ENCODE data around the gene PKD1L1. TPM values are rescaled to one million over a fixed set of nuclear protein-coding genes. Genes with fewer than 3 reads are reported as not detected.

The PKD1L1 gene
- total RNA-seq, 4 donors from 2014 or later: 0.11 to 2.6 TPM; not detected in 2

DNA sequence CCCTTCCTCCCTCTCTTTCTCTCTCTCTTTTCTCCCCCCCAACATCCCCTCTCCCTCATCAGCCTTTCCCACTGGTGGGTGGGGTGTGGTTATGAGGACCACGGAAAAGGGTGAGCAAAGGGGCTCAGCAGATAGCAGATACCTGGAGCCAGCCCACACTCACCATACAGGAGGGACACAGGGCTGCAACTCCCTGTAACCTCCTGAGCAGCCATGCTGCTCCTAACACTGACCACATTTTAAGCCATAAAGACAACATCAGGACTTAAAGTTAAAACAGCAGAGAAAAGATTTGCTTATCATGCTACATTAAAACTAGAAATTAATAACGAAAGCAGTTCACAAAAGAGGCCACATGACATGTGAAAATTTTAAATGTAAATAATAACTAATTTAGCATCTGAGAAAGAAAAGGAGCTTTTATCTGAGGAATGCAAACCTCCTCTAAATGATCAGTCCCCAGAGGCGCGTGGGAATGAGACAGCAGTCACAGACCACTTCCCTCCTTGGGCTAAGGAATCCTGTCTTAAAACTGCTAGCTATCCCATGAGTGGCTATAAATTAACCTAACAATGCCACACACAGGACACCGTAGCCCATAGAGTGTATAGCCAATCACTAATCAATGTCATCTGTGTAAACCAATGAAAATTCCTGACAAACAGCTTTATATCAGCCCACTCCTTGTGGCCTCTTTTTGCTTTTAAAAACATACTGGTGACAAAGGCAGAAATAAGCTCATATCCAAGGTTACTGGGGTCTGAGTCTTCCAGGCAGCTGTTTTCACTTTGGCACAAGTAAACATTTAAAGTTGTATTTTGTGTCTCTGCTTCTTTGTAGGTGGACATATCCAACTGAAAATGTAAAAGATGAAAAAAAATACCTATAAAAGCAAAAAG is 33.3 kb downstream of the PKD1L1 start:
- Histone ChIP-seq H3K9me3 (no peaks in the 10 kb centered on the region), H3K4me3 (no peak overlapping the region), H3K36me3 (no peaks in the 10 kb centered on the region), H3K27ac (no peak overlapping the region), H3K27me3 (no peaks in the 10 kb centered on the region), H3K4me1 (no peaks in the 10 kb centered on the region)
- no peak for DNase-seq (ENCODE audit: low spot score in 2 of 2)
- no peak for TF ChIP-seq EP300 (IDR thresholded peaks at IDR 0.05)
- TF ChIP-seq, protein P1, sequence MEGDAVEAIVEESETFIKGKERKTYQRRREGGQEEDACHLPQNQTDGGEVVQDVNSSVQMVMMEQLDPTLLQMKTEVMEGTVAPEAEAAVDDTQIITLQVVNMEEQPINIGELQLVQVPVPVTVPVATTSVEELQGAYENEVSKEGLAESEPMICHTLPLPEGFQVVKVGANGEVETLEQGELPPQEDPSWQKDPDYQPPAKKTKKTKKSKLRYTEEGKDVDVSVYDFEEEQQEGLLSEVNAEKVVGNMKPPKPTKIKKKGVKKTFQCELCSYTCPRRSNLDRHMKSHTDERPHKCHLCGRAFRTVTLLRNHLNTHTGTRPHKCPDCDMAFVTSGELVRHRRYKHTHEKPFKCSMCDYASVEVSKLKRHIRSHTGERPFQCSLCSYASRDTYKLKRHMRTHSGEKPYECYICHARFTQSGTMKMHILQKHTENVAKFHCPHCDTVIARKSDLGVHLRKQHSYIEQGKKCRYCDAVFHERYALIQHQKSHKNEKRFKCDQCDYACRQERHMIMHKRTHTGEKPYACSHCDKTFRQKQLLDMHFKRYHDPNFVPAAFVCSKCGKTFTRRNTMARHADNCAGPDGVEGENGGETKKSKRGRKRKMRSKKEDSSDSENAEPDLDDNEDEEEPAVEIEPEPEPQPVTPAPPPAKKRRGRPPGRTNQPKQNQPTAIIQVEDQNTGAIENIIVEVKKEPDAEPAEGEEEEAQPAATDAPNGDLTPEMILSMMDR (IDR thresholded peaks at IDR 0.05): no peak
- TF ChIP-seq POLR2AphosphoS5 (IDR thresholded peaks at IDR 0.05): no peak
- TF ChIP-seq POLR2A (IDR thresholded peaks at IDR 0.05): no peak
- WGBS: 70% methylated on average over 5 of the region's 5 CpGs

DNA sequence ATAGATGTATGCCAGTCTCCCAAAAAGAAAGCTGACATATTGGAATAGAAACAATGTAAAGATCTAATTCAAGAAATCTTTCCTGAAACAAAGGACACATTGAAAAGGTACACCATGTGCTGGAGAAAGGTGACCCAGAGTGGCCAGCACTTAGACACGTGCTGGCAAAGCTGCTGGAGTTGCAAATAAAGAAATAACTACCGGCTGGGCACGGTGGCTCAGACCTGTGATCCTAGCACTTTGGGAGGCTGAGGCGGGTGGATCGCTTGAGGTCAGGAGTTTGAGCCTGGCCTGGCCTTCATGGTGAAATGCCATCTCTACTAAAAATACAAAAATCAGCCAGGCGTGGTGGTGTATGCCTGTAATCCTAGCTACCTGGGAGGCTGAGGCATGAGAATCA is 35.9 kb downstream of the PKD1L1 start:
- no peak for DNase-seq (ENCODE audit: low spot score in 2 of 2)
- Histone ChIP-seq H3K27me3 (no peaks in the 10 kb centered on the region), H3K27ac (no peak overlapping the region), H3K9me3 (no peaks in the 10 kb centered on the region), H3K4me1 (no peaks in the 10 kb centered on the region), H3K4me3 (no peak overlapping the region), H3K36me3 (no peaks in the 10 kb centered on the region)
- TF ChIP-seq, protein P1 (IDR thresholded peaks at IDR 0.05): no peak
- no peak for TF ChIP-seq POLR2AphosphoS5 (IDR thresholded peaks at IDR 0.05)
- TF ChIP-seq EP300 (IDR thresholded peaks at IDR 0.05): no peak
- no peak for TF ChIP-seq POLR2A (IDR thresholded peaks at IDR 0.05)
- WGBS: 97% methylated on average over 6 of the region's 6 CpGs

DNA sequence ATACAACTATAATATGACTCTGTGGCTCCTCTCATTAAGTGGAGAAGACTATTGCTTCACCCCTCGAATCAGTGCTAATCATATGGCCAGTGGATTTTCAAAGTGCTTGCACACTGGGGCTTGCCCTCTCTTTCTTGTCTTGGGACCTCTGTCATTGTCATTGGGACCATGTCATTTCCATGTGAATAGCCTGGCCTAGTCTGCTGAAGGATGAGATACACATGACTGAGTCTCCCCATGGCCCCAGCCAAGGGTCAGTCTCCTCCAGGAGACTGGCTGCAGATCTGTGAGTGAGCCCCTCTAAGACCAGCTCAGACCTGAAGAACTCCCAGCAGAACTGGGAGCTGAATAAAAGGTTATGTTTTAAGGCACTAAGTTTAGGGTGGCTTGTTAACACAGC is 39.5 kb downstream of the PKD1L1 start:
- Histone ChIP-seq H3K27ac (no peak overlapping the region), H3K4me1 (no peaks in the 10 kb centered on the region), H3K36me3 (no peaks in the 10 kb centered on the region), H3K27me3 (no peaks in the 10 kb centered on the region), H3K9me3 (no peaks in the 10 kb centered on the region), H3K4me3 (no peak overlapping the region)
- DNase-seq (ENCODE audit: low spot score in 2 of 2): no peak
- 92% methylated on average over 1 of the region's 1 CpG for WGBS
- TF ChIP-seq POLR2AphosphoS5 (IDR thresholded peaks at IDR 0.05) (no peak), EP300 (IDR thresholded peaks at IDR 0.05) (no peak), POLR2A (IDR thresholded peaks at IDR 0.05) (no peak)
- TF ChIP-seq, protein P1 (IDR thresholded peaks at IDR 0.05): no peak

DNA sequence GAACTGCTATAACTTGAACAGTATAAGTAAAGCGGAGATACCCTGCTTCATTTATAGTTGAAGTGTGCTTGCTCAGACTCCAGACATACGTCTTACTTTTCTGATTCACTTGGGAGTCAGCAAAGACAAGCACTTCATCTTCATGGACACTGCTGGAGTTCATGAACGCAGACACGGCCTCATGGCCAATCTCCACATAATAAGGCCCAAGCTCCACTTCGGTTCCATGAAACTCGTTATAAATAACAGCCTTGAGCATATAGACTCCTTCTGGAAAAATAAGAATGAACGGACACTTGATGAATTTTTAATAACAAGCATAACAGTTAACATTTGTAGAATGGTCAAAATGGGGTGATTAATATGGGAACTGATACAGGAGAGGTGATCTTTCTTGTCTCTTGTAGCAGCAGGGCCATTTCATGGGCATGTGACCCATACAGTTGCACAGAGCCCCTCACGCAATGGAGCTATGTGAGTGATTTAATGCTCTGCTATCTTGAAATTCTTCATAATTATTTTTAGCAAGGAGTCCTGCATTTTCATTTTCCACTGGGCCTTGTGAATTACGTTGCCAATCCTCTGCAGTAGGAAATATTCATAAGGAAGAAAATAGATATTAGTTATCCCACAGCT is 40.2 kb downstream of the PKD1L1 start:
- Histone ChIP-seq H3K27me3 (no peaks in the 10 kb centered on the region), H3K36me3 (no peaks in the 10 kb centered on the region), H3K9me3 (no peaks in the 10 kb centered on the region), H3K4me1 (no peaks in the 10 kb centered on the region), H3K27ac (no peak overlapping the region), H3K4me3 (no peak overlapping the region)
- DNase-seq (ENCODE audit: low spot score in 2 of 2): no peak
- 93% methylated on average over 9 of the region's 9 CpGs for WGBS
- TF ChIP-seq POLR2AphosphoS5 (IDR thresholded peaks at IDR 0.05) (no peak), EP300 (IDR thresholded peaks at IDR 0.05) (no peak), POLR2A (IDR thresholded peaks at IDR 0.05) (no peak)
- TF ChIP-seq, protein P1 (IDR thresholded peaks at IDR 0.05): no peak

DNA sequence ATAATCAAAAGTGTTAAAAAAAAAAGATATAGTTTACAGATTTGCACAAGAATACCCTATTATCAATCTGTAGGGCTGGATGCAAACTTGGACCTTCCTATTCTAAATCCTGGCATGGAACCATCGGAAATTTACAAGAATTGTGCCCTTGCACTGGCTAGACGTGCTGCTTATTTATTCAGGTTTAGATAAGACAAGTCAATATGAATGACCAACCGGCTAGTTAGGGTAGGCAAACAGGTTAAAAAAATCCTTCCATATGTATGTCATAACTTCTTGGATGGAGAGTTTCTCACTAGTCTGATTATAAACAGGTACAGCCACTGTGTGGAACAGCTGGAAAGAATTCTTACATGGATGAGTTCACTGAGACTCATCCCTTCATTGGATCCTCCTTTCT is 41.4 kb downstream of the PKD1L1 start:
- no peak for DNase-seq (ENCODE audit: low spot score in 2 of 2)
- 84% methylated on average over 3 of the region's 3 CpGs for WGBS
- no peak for TF ChIP-seq POLR2A (IDR thresholded peaks at IDR 0.05)
- no peak for TF ChIP-seq POLR2AphosphoS5 (IDR thresholded peaks at IDR 0.05)
- TF ChIP-seq, protein P1 (IDR thresholded peaks at IDR 0.05): no peak
- no peak for TF ChIP-seq EP300 (IDR thresholded peaks at IDR 0.05)
- no peak overlapping the region for H3K4me3 ChIP-seq
- no peaks in the 10 kb centered on the region for H3K36me3 ChIP-seq
- H3K4me1 ChIP-seq: no peaks in the 10 kb centered on the region
- H3K9me3 ChIP-seq: no peaks in the 10 kb centered on the region
- no peaks in the 10 kb centered on the region for H3K27me3 ChIP-seq
- no peak overlapping the region for H3K27ac ChIP-seq

All from suprapubic skin (tissue), 4 donors.